Measurements from ENCODE around the gene KIAA1671.

KIAA1671 gene

DNA sequence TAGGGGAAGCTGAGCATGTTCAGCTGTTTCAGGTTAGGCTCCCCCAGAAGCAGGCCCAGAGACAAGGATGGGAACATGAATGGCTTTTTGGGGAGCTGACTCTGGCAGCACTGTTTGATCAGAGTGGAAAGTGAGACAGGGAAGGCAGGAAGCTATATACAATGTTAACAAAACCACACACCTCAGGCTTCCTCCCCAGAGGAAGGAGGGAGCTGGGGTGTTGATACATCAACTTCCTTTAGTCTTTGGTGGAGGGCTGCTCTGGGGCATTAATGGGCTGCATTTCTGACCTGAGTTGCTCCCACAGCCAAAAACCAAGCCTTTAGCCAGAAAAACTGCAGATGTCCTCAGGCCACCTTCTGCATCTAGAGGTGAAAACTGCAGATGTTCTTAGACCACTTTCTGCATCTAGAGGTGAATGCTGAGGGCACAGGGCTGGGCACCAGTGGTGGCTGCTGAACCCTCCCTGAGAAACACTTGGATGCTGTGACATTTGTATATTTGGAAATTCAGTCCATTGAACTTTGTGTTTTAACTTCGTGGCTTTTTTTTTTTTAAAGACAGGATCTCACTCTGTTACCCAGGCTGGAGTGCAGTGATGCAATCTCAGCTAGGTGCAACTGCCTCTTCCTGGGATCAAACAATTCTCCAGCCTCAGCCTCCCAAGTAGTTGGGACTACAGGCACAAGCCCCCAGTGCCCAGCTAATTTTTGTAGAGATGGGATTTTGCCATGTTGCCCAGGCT is 49.9 kb downstream of the KIAA1671 start:
- TF ChIP-seq YY1 (IDR thresholded peaks at IDR 0.05; ENCODE audit: insufficient read depth, insufficient read length) = no peak
- TF ChIP-seq SUZ12 (IDR thresholded peaks at IDR 0.05; ENCODE audit: extremely low read depth, insufficient read depth, insufficient read length) = no peak
- no peak for TF ChIP-seq ZNF274 (IDR thresholded peaks at IDR 0.05; ENCODE audit: low read depth, low read length)

DNA sequence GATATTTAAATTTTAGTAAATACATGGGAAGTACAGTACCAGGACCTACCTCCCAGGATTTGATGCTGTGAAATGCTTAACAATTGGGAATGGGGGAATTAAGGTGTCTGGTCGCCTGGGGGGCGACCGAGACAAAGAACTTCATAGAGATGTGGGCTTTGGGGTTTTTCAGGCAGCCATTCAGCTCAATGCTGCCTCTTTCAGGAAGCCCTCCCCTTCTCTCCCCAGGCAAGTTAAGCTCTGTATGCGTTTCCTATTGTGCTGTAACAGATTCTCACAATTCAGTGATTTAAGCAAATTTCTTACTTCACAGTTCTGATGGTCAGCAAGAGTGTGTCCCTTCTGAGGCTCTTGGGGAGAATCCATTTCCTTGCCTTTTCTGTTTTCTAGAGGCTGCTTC is 53.8 kb downstream of the KIAA1671 start:
- Histone ChIP-seq H3K27me3 (ENCODE audit: insufficient read depth, insufficient read length) (no peaks in the 10 kb centered on the region), H3K4me1 (ENCODE audit: insufficient read depth, insufficient read length) (peaks cover 5% of the 10 kb centered on the region), H3K9me3 (ENCODE audit: insufficient read depth, low read length) (no peaks in the 10 kb centered on the region), H3K4me3 (ENCODE audit: insufficient read length, low read depth) (no peak overlapping the region), H3K36me3 (ENCODE audit: insufficient read depth, insufficient read length, low read length) (no peaks in the 10 kb centered on the region), H3K9ac (ENCODE audit: insufficient read length, low read depth) (no peak overlapping the region)
- DNase-seq (ENCODE audit: low read depth, low spot score) = peak; percentile 57
- TF ChIP-seq YY1 (IDR thresholded peaks at IDR 0.05; ENCODE audit: insufficient read depth, insufficient read length) = no peak
- TF ChIP-seq SUZ12 (IDR thresholded peaks at IDR 0.05; ENCODE audit: extremely low read depth, insufficient read depth, insufficient read length) = no peak
- no peak for TF ChIP-seq ZNF274 (IDR thresholded peaks at IDR 0.05; ENCODE audit: low read depth, low read length)

More for the DNA sequence above, 49.9 kb downstream of the KIAA1671 start:
- Histone ChIP-seq H3K4me1 (ENCODE audit: insufficient read depth, insufficient read length) (peaks cover 5% of the 10 kb centered on the region), H3K9ac (ENCODE audit: insufficient read length, low read depth) (peak overlapping the region; percentile 32), H3K4me3 (ENCODE audit: insufficient read length, low read depth) (no peak overlapping the region), H3K9me3 (ENCODE audit: insufficient read depth, low read length) (no peaks in the 10 kb centered on the region), H3K36me3 (ENCODE audit: insufficient read depth, insufficient read length, low read length) (no peaks in the 10 kb centered on the region), H3K27me3 (ENCODE audit: insufficient read depth, insufficient read length) (no peaks in the 10 kb centered on the region)
- no peak for DNase-seq (ENCODE audit: low read depth, low spot score)

DNA sequence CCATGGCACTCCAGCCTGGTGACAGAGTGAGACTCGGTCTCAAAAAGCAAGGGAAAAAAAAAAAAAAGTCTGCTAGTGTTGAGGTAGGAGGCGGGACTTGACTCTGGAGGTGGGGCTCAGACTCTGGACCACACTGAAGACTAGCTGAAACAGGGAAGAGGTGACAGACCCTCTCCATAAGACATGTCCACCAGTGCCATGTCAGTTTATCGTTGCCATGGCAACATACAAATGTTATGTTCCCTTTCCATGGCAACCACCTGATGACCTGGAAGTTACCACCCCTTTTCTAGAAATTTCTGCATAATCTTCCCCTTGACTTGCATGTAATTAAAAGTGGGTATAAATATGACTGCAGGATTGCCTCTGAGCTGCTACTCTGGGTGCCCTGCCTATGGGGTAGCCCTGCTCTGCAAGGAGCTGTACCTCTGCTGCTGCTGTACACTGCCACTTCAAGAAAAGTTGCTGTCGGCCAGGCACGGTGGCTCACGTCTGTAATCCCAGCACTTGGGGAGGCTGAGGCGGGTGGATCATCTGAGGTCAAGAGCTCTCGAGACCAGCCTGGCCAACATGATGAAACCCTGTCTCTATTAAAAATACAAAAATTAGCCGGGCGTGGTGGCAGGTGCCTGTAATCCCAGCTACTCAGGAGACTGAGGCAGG is 55.1 kb downstream of the KIAA1671 start:
- no peak overlapping the region for H3K9ac ChIP-seq (ENCODE audit: insufficient read length, low read depth)
- H3K4me1 ChIP-seq (ENCODE audit: insufficient read depth, insufficient read length) = no peaks in the 10 kb centered on the region
- H3K4me3 ChIP-seq (ENCODE audit: insufficient read length, low read depth) = no peak overlapping the region
- H3K27me3 ChIP-seq (ENCODE audit: insufficient read depth, insufficient read length) = no peaks in the 10 kb centered on the region
- H3K36me3 ChIP-seq (ENCODE audit: insufficient read depth, insufficient read length, low read length) = no peaks in the 10 kb centered on the region
- no peaks in the 10 kb centered on the region for H3K9me3 ChIP-seq (ENCODE audit: insufficient read depth, low read length)
- TF ChIP-seq SUZ12 (IDR thresholded peaks at IDR 0.05; ENCODE audit: extremely low read depth, insufficient read depth, insufficient read length) (no peak), ZNF274 (IDR thresholded peaks at IDR 0.05; ENCODE audit: low read depth, low read length) (no peak), YY1 (IDR thresholded peaks at IDR 0.05; ENCODE audit: insufficient read depth, insufficient read length) (no peak)
- no peak for DNase-seq (ENCODE audit: low read depth, low spot score)

DNA sequence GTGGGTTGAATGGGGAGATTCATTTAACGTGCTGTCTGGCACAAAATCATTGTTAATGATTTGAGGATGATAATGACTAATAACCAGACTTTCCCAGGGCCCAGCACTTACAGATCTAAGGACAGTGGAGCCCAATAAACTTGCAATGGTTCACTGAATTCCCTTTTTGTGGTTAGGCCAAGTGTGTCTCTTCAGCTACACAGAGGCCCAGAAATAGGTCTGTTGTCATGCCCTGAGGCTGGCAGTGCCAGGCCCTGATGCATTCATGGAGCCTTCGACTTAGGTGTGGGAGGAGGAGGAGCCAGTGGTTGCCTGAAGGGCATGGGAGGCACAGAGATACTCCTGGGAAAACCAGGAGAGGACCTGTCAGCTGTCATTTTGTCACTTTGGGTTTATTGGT is 56.1 kb downstream of the KIAA1671 start:
- no peak for DNase-seq (ENCODE audit: low read depth, low spot score)
- H3K4me1 ChIP-seq (ENCODE audit: insufficient read depth, insufficient read length) = peaks cover 9% of the 10 kb centered on the region
- no peak overlapping the region for H3K4me3 ChIP-seq (ENCODE audit: insufficient read length, low read depth)
- TF ChIP-seq ZNF274 (IDR thresholded peaks at IDR 0.05; ENCODE audit: low read depth, low read length) (no peak), YY1 (IDR thresholded peaks at IDR 0.05; ENCODE audit: insufficient read depth, insufficient read length) (no peak), SUZ12 (IDR thresholded peaks at IDR 0.05; ENCODE audit: extremely low read depth, insufficient read depth, insufficient read length) (no peak)
- H3K9ac ChIP-seq (ENCODE audit: insufficient read length, low read depth) = no peak overlapping the region
- H3K9me3 ChIP-seq (ENCODE audit: insufficient read depth, low read length) = no peaks in the 10 kb centered on the region
- no peaks in the 10 kb centered on the region for H3K27me3 ChIP-seq (ENCODE audit: insufficient read depth, insufficient read length)
- no peaks in the 10 kb centered on the region for H3K36me3 ChIP-seq (ENCODE audit: insufficient read depth, insufficient read length, low read length)

DNA sequence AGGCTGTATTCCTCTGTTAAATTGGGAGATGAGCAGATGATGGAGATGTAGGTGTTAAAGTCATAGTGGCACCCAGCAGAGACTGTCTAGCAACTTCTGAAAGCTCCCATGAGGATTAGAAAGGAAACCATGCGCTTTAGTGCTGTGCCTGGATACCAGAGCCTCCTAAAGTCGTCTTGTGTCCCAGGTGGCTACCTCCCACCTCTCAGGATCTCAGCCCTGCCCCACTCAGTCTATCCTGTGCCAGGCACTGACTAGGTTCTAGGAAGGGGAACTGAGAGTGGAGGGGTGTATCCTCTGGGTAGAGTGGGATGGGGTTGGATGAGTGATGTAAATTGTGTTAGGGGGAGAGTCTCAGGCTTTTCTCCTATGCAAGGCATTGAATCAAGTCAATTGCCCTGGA is 60.2 kb downstream of the KIAA1671 start:
- H3K4me1 ChIP-seq (ENCODE audit: insufficient read depth, insufficient read length) = peaks cover 11% of the 10 kb centered on the region
- H3K9me3 ChIP-seq (ENCODE audit: insufficient read depth, low read length) = no peaks in the 10 kb centered on the region
- no peaks in the 10 kb centered on the region for H3K36me3 ChIP-seq (ENCODE audit: insufficient read depth, insufficient read length, low read length)
- H3K27me3 ChIP-seq (ENCODE audit: insufficient read depth, insufficient read length) = no peaks in the 10 kb centered on the region
- TF ChIP-seq SUZ12 (IDR thresholded peaks at IDR 0.05; ENCODE audit: extremely low read depth, insufficient read depth, insufficient read length) (no peak), YY1 (IDR thresholded peaks at IDR 0.05; ENCODE audit: insufficient read depth, insufficient read length) (no peak)
- DNase-seq (ENCODE audit: low read depth, low spot score) = no peak
- H3K4me3 ChIP-seq (ENCODE audit: insufficient read length, low read depth) = no peak overlapping the region
- H3K9ac ChIP-seq (ENCODE audit: insufficient read length, low read depth) = no peak overlapping the region

DNA sequence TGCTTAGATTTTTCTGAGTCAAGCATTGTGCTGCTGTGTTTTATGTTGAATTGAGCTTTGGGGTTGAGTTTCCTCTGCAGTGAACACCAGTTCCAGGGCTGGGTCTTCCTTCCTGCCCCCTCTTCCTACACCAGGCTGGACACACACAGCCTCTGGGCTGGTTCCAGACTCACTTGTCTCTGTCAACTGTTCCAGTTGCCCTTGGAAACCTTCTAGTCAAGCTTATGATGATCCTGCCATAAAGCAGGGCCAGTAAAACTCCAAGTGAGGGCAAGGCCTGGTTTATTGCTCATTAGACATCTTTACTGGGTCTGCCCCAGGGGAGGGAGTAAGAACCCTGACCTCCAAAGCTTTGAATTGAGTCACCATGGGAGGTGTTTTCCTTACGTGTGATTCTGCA is 61.1 kb downstream of the KIAA1671 start:
- no peak overlapping the region for H3K4me3 ChIP-seq (ENCODE audit: insufficient read length, low read depth)
- TF ChIP-seq YY1 (IDR thresholded peaks at IDR 0.05; ENCODE audit: insufficient read depth, insufficient read length) (no peak), ZNF274 (IDR thresholded peaks at IDR 0.05; ENCODE audit: low read depth, low read length) (no peak), SUZ12 (IDR thresholded peaks at IDR 0.05; ENCODE audit: extremely low read depth, insufficient read depth, insufficient read length) (no peak)
- H3K9ac ChIP-seq (ENCODE audit: insufficient read length, low read depth) = no peak overlapping the region
- no peak for DNase-seq (ENCODE audit: low read depth, low spot score)
- peaks cover 11% of the 10 kb centered on the region for H3K4me1 ChIP-seq (ENCODE audit: insufficient read depth, insufficient read length)
- H3K9me3 ChIP-seq (ENCODE audit: insufficient read depth, low read length) = no peaks in the 10 kb centered on the region
- no peaks in the 10 kb centered on the region for H3K27me3 ChIP-seq (ENCODE audit: insufficient read depth, insufficient read length)
- no peaks in the 10 kb centered on the region for H3K36me3 ChIP-seq (ENCODE audit: insufficient read depth, insufficient read length, low read length)

DNA sequence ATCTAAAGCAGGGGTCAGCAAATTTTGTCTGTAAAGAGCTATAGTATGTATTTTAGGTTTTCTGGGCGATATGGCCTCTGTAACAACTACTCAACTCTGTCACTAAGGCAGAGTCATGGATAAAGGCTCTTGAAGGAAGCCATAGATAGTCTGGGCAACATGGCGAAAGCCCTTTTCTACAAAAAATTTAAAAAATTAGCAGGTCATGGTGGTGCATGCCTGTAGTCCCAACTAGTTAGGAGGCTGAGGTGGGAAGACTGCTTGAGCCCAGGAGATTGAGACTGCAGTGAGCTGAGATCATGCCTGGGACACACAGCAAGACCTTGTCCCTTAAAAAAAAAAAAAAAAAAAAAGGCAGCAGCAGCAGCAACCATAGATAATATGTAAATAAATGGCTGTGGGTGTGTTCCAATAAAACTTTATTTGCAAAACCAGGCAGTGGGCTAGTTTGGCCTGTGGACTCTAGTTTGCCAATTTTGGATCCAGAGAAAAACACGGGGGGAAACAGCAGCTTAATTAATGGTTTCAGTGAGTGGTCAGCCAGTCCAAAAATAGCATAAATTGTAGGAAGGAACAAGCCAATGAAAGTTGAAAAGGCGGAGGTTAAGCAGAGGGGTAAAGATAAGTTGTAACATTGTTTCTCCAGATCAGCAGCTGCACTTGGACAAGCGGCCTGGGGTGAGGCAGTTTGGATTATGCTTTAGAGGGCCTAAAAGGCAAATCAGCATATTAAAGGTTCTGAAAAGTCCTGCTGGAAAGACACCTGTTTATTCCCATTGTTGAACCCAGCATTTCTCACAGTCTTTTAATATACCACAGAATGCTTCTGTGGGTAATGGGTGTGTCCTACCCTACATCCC is 62.6 kb downstream of the KIAA1671 start:
- Histone ChIP-seq H3K36me3 (ENCODE audit: insufficient read depth, insufficient read length, low read length) (no peaks in the 10 kb centered on the region), H3K4me3 (ENCODE audit: insufficient read length, low read depth) (no peak overlapping the region), H3K9me3 (ENCODE audit: insufficient read depth, low read length) (no peaks in the 10 kb centered on the region), H3K9ac (ENCODE audit: insufficient read length, low read depth) (no peak overlapping the region), H3K4me1 (ENCODE audit: insufficient read depth, insufficient read length) (peaks cover 11% of the 10 kb centered on the region), H3K27me3 (ENCODE audit: insufficient read depth, insufficient read length) (no peaks in the 10 kb centered on the region)
- DNase-seq (ENCODE audit: low read depth, low spot score) = no peak
- TF ChIP-seq ZNF274 (IDR thresholded peaks at IDR 0.05; ENCODE audit: low read depth, low read length) (no peak), YY1 (IDR thresholded peaks at IDR 0.05; ENCODE audit: insufficient read depth, insufficient read length) (no peak), SUZ12 (IDR thresholded peaks at IDR 0.05; ENCODE audit: extremely low read depth, insufficient read depth, insufficient read length) (no peak)
